ENCODE data around the gene EIF3D.

Gene EIF3D, protein sequence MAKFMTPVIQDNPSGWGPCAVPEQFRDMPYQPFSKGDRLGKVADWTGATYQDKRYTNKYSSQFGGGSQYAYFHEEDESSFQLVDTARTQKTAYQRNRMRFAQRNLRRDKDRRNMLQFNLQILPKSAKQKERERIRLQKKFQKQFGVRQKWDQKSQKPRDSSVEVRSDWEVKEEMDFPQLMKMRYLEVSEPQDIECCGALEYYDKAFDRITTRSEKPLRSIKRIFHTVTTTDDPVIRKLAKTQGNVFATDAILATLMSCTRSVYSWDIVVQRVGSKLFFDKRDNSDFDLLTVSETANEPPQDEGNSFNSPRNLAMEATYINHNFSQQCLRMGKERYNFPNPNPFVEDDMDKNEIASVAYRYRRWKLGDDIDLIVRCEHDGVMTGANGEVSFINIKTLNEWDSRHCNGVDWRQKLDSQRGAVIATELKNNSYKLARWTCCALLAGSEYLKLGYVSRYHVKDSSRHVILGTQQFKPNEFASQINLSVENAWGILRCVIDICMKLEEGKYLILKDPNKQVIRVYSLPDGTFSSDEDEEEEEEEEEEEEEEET

GRCh38 chr22:36528795-36529751, at the start of gene EIF3D:
Gene EIF3D (minus strand): TSS chr22:36529166. CDS start chr22:36526121, 3,045 bp downstream.
- peaks cover 6% of the 10 kb centered on the region; the same call in 1 of the 2 replicates for H3F3A ChIP-seq (ENCODE audit: insufficient read depth, low read length)
- H3K9me2 ChIP-seq (replicated peaks; ENCODE audit: insufficient read depth, low read length), result no peaks in the 10 kb centered on the region
- H2AFZ ChIP-seq (ENCODE audit: low read length), result peak within 1 kb of the TSS; percentile 62
- no peaks in the 10 kb centered on the region for H3K9me3 ChIP-seq (replicated peaks; ENCODE audit: insufficient read depth, low read length)
- no peak for TF ChIP-seq EZH2 (optimal IDR thresholded peaks at IDR 0.05; ENCODE audit: low read depth, low read length)
- TF ChIP-seq, protein P1, sequence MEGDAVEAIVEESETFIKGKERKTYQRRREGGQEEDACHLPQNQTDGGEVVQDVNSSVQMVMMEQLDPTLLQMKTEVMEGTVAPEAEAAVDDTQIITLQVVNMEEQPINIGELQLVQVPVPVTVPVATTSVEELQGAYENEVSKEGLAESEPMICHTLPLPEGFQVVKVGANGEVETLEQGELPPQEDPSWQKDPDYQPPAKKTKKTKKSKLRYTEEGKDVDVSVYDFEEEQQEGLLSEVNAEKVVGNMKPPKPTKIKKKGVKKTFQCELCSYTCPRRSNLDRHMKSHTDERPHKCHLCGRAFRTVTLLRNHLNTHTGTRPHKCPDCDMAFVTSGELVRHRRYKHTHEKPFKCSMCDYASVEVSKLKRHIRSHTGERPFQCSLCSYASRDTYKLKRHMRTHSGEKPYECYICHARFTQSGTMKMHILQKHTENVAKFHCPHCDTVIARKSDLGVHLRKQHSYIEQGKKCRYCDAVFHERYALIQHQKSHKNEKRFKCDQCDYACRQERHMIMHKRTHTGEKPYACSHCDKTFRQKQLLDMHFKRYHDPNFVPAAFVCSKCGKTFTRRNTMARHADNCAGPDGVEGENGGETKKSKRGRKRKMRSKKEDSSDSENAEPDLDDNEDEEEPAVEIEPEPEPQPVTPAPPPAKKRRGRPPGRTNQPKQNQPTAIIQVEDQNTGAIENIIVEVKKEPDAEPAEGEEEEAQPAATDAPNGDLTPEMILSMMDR (IDR thresholded peaks at IDR 0.05; ENCODE audit: low read length), result no peak
- no peak for TF ChIP-seq EZH2phosphoT487 (IDR thresholded peaks at IDR 0.05; ENCODE audit: low read length)
- peaks cover 7% of the 10 kb centered on the region; the same call in 1 of the 2 replicates for H3K4me1 ChIP-seq (ENCODE audit: low read length)
- H3K4me2 ChIP-seq (ENCODE audit: low read depth, low read length), result peak within 1 kb of the TSS; percentile 94
- H3K36me3 ChIP-seq (replicated peaks; ENCODE audit: insufficient read depth, low read length), result peaks cover 22% of the 10 kb centered on the region
- peak within 1 kb of the TSS; percentile 72; the same call in 1 of the 2 replicates for H3K27ac ChIP-seq (ENCODE audit: low read length)
- peak; percentile 100 for DNase-seq
- peaks cover 5% of the 10 kb centered on the region; the same call in 1 of the 2 replicates for H4K20me1 ChIP-seq (ENCODE audit: insufficient read depth, low read length)
- H3K27me3 ChIP-seq (replicated peaks; ENCODE audit: insufficient read depth, low read length), result no peaks in the 10 kb centered on the region
- H3K9ac ChIP-seq (ENCODE audit: low read length), result peak within 1 kb of the TSS; percentile 87
- H3K4me3 ChIP-seq (ENCODE audit: low read length), result peak within 1 kb of the TSS; percentile 84
- H3K79me2 ChIP-seq (ENCODE audit: low read length), result peaks cover 49% of the 10 kb centered on the region

DNA sequence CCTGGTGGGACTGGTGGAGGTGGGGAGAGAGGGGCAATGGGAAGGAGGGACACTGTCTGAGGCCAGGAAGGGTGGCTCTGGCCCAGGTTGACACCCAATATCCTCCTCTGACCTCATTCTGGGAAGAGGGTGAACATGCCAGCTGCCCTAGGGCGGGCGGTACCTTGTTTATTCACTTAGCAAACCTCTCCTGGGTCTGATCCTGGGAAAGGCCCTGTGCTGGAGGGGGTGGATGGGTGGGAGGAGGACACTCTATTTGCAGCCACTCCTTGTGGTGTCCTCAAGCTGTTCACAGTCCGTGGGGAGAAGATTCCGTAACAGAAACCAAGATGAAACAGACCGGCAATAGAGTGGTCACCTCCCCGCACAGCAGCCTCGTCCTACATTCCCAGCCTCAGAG, 49.7 kb upstream of the EIF3D start:
- no peaks in the 10 kb centered on the region for H3K36me3 ChIP-seq (replicated peaks; ENCODE audit: insufficient read depth, low read length)
- H3K4me3 ChIP-seq (ENCODE audit: low read length), result no peak overlapping the region
- TF ChIP-seq, protein P1 (IDR thresholded peaks at IDR 0.05; ENCODE audit: low read length), result no peak
- TF ChIP-seq EZH2phosphoT487 (IDR thresholded peaks at IDR 0.05; ENCODE audit: low read length), result no peak
- no peak for TF ChIP-seq EZH2 (optimal IDR thresholded peaks at IDR 0.05; ENCODE audit: low read depth, low read length)
- no peak overlapping the region for H2AFZ ChIP-seq (ENCODE audit: low read length)
- no peaks in the 10 kb centered on the region for H3K4me1 ChIP-seq (ENCODE audit: low read length)
- no peaks in the 10 kb centered on the region for H3F3A ChIP-seq (ENCODE audit: insufficient read depth, low read length)
- H3K27me3 ChIP-seq (replicated peaks; ENCODE audit: insufficient read depth, low read length), result peaks cover 88% of the 10 kb centered on the region
- no peak for DNase-seq
- no peak overlapping the region for H3K9ac ChIP-seq (ENCODE audit: low read length)
- no peaks in the 10 kb centered on the region for H3K79me2 ChIP-seq (ENCODE audit: low read length)
- H3K4me2 ChIP-seq (ENCODE audit: low read depth, low read length), result no peak overlapping the region; the same call in 1 of the 2 replicates
- H3K9me3 ChIP-seq (replicated peaks; ENCODE audit: insufficient read depth, low read length), result no peaks in the 10 kb centered on the region
- no peaks in the 10 kb centered on the region for H3K9me2 ChIP-seq (replicated peaks; ENCODE audit: insufficient read depth, low read length)
- H3K27ac ChIP-seq (ENCODE audit: low read length), result no peak overlapping the region
- H4K20me1 ChIP-seq (ENCODE audit: insufficient read depth, low read length), result no peaks in the 10 kb centered on the region

- Histone ChIP-seq H4K20me1 (ENCODE audit: insufficient read depth, low read length) (no peaks in the 10 kb centered on the region), H3K27ac (ENCODE audit: low read length) (no peak overlapping the region), H3K9ac (ENCODE audit: low read length) (no peak overlapping the region), H3K9me3 (replicated peaks; ENCODE audit: insufficient read depth, low read length) (no peaks in the 10 kb centered on the region), H3K4me1 (ENCODE audit: low read length) (no peaks in the 10 kb centered on the region), H3K9me2 (replicated peaks; ENCODE audit: insufficient read depth, low read length) (no peaks in the 10 kb centered on the region), H3F3A (ENCODE audit: insufficient read depth, low read length) (no peaks in the 10 kb centered on the region), H3K4me3 (ENCODE audit: low read length) (no peak overlapping the region), H3K79me2 (ENCODE audit: low read length) (no peaks in the 10 kb centered on the region), H3K27me3 (replicated peaks; ENCODE audit: insufficient read depth, low read length) (peaks cover 86% of the 10 kb centered on the region), H2AFZ (ENCODE audit: low read length) (no peak overlapping the region), H3K36me3 (replicated peaks; ENCODE audit: insufficient read depth, low read length) (no peaks in the 10 kb centered on the region), H3K4me2 (ENCODE audit: low read depth, low read length) (no peak overlapping the region)
- no peak for TF ChIP-seq EZH2 (optimal IDR thresholded peaks at IDR 0.05; ENCODE audit: low read depth, low read length)
- TF ChIP-seq, protein P1 (IDR thresholded peaks at IDR 0.05; ENCODE audit: low read length), result no peak
- no peak for TF ChIP-seq EZH2phosphoT487 (IDR thresholded peaks at IDR 0.05; ENCODE audit: low read length)
- no peak for DNase-seq
Observed at GRCh38 chr22:36577019-36577418, 48.1 kb upstream of the EIF3D start.
